Activated gamma-delta T cell treated with anti-CD3 and anti-CD28 coated beads, Interleukin-2, amount 50 U/mL, for 16 hours (primary cell): ENCODE data around the gene EBI3.
"Not testable (repeated sequence)": the region's sequence is repeated elsewhere in the genome, so short reads cannot be mapped to it uniquely, and the experiment has no call there.

ENCODE experiments used
- DNase-seq: peaks from one replicate; pipeline ENCODE4 v3.0.0-alpha.2; 2020; ENCODE audit warnings: low read depth

EBI3 gene

GRCh38 chr19:4229179-4229931 is at the start of gene EBI3:
Gene EBI3 (plus strand): TSS chr19:4229523. CDS start chr19:4229551, 28 bp downstream.
- DNase-seq: peak; percentile 30

GRCh38 chr19:4181053-4181508 is 48.2 kb upstream of the EBI3 start:
- no peak for DNase-seq

- peak; percentile 95 for DNase-seq
These were observed 47.1 kb upstream of the EBI3 start, which contains the start of the genes ANKRD24 and SIRT6 for GRCh38 chr19:4182084-4182810. Gene ANKRD24 (plus strand): TSS chr19:4182689. CDS start chr19:4186426, 3,737 bp downstream. Gene SIRT6 (minus strand): TSS chr19:4182563. CDS start chr19:4182539, 24 bp downstream.

GRCh38 chr19:4183967-4184717 is 45.2 kb upstream of the EBI3 start:
- DNase-seq: no peak

GRCh38 chr19:4184718-4185352 is 44.5 kb upstream of the EBI3 start:
- DNase-seq: no peak

- no peak for DNase-seq
These were observed 43.8 kb upstream of the EBI3 start for GRCh38 chr19:4185413-4186086.

- DNase-seq: peak; percentile 65
These were observed 43.0 kb upstream of the EBI3 start for GRCh38 chr19:4186087-4186993.

GRCh38 chr19:4187313-4188122 is 41.8 kb upstream of the EBI3 start:
- no peak for DNase-seq

- DNase-seq: no peak
These were observed 39.7 kb upstream of the EBI3 start for GRCh38 chr19:4189641-4190040.

GRCh38 chr19:4192537-4192936 is 36.8 kb upstream of the EBI3 start:
- not testable (repeated sequence) for DNase-seq

- DNase-seq: no peak
These were observed 35.0 kb upstream of the EBI3 start for GRCh38 chr19:4194353-4194752.

- no peak for DNase-seq
These were observed 33.3 kb upstream of the EBI3 start for GRCh38 chr19:4196009-4196408.

GRCh38 chr19:4196587-4197148 is 32.7 kb upstream of the EBI3 start:
- no peak for DNase-seq

- no peak for DNase-seq
These were observed 32.1 kb upstream of the EBI3 start for GRCh38 chr19:4197228-4197624.

- DNase-seq: no peak
These were observed 31.5 kb upstream of the EBI3 start for GRCh38 chr19:4197625-4198466.

GRCh38 chr19:4198467-4199126 is 30.7 kb upstream of the EBI3 start:
- DNase-seq: no peak

- DNase-seq: no peak
These were observed 29.5 kb upstream of the EBI3 start for GRCh38 chr19:4199699-4200293.
